Mesenchymal stem cell (in vitro differentiated cells and primary cell): ENCODE results near the gene CBLIF.

Experiments
- DNase-seq: peaks from one replicate; pipeline ENCODE4 v3.0.0-alpha.2; 2013
- H2AFZ ChIP-seq: one replicate; pipeline ENCODE4 v1.6.1; 2013; ENCODE audit warnings: low read depth, mild to moderate bottlenecking, control low read depth, inconsistent platforms, low read length, moderate library complexity
- H2AK5ac ChIP-seq: 2 replicates; pipeline ENCODE4 v1.6.1; 2013; ENCODE audit warnings: low read length, moderate library complexity, mild to moderate bottlenecking, inconsistent platforms; ENCODE audit not compliant: severe bottlenecking
- H2BK120ac ChIP-seq: one replicate; pipeline ENCODE4 v1.6.1; 2013; ENCODE audit warnings: low read depth, mild to moderate bottlenecking, inconsistent platforms, low read length, moderate library complexity
- H2BK12ac ChIP-seq, 2 experiments: one replicate each; pipeline ENCODE4 v1.6.1; 2013; ENCODE audit warnings: inconsistent platforms in 2 of 2, low read length in 2 of 2, mild to moderate bottlenecking in 2 of 2, moderate library complexity in 2 of 2, control low read depth in 1 of 2
- H2BK15ac ChIP-seq: one replicate; pipeline ENCODE4 v1.6.1; 2013; ENCODE audit warnings: mild to moderate bottlenecking, low read depth, inconsistent platforms; ENCODE audit not compliant: poor library complexity, severe bottlenecking
- H2BK5ac ChIP-seq: 2 replicates; pipeline ENCODE4 v1.6.1; 2013; ENCODE audit warnings: low read depth, mild to moderate bottlenecking, low read length, control low read depth, inconsistent platforms; ENCODE audit not compliant: poor library complexity, severe bottlenecking
- H3K14ac ChIP-seq, 2 experiments: one replicate each; pipeline ENCODE4 v1.6.1; 2013; ENCODE audit warnings: inconsistent platforms in 2 of 2, low read length in 2 of 2, control low read depth in 1 of 2, mild to moderate bottlenecking in 1 of 2, moderate library complexity in 1 of 2
- H3K18ac ChIP-seq, 2 experiments: one replicate each; pipeline ENCODE4 v1.6.1; 2013; ENCODE audit warnings: inconsistent platforms in 2 of 2, low read length in 2 of 2, control low read depth in 1 of 2, low read depth in 1 of 2, mild to moderate bottlenecking in 1 of 2
- H3K23ac ChIP-seq, 2 experiments: one replicate each; pipeline ENCODE4 v1.6.1; 2013; ENCODE audit warnings: inconsistent platforms in 2 of 2, low read length in 2 of 2, mild to moderate bottlenecking in 2 of 2, moderate library complexity in 2 of 2, control low read depth in 1 of 2
- H3K27ac ChIP-seq: 2 replicates; pipeline ENCODE4 v1.5.1; 2013; ENCODE audit warnings: mild to moderate bottlenecking, moderate library complexity, low read length, control low read depth, inconsistent platforms; ENCODE audit not compliant: poor library complexity, severe bottlenecking
- H3K27me3 ChIP-seq, 2 experiments: 2 replicates each; pipeline versions ENCODE4 v1.6.1 to v1.7.0; 2013; ENCODE audit warnings: low read length in 2 of 2, mild to moderate bottlenecking in 2 of 2, moderate library complexity in 2 of 2, control low read depth in 1 of 2, inconsistent platforms in 1 of 2; ENCODE audit not compliant: control insufficient read depth in 1 of 2, insufficient read depth in 1 of 2
- H3K36me3 ChIP-seq, 2 experiments: 2 replicates each; pipeline versions ENCODE4 v1.6.1 to v1.7.0; 2013; ENCODE audit warnings: low read length in 2 of 2, control low read depth in 1 of 2, inconsistent platforms in 1 of 2, low read depth in 1 of 2, mild to moderate bottlenecking in 1 of 2; ENCODE audit not compliant: insufficient read depth in 2 of 2, control insufficient read depth in 1 of 2
- H3K4ac ChIP-seq, 2 experiments: one replicate each; pipeline ENCODE4 v1.6.1; 2013; ENCODE audit warnings: inconsistent platforms in 2 of 2, low read length in 2 of 2, mild to moderate bottlenecking in 2 of 2, moderate library complexity in 2 of 2, control low read depth in 1 of 2, low read depth in 1 of 2
- H3K4me1 ChIP-seq: 2 replicates; pipeline ENCODE4 v1.6.1; 2013; ENCODE audit warnings: low read depth, low read length, control low read depth; ENCODE audit not compliant: control insufficient read depth, insufficient read depth
- H3K4me2 ChIP-seq: 2 replicates; pipeline ENCODE4 v1.6.1; 2013; ENCODE audit warnings: low read length, mild to moderate bottlenecking, inconsistent platforms; ENCODE audit not compliant: poor library complexity, severe bottlenecking
- H3K4me3 ChIP-seq, 2 experiments: 2 replicates each; pipeline versions ENCODE4 v1.5.1 to v1.7.0; 2013; ENCODE audit warnings: low read length in 2 of 2, mild to moderate bottlenecking in 2 of 2, control low read depth in 1 of 2, low read depth in 1 of 2; ENCODE audit not compliant: insufficient read depth in 1 of 2
- H3K79me1 ChIP-seq: replicated peaks from 2 replicates; pipeline ENCODE4 v1.6.1; 2013; ENCODE audit warnings: mild to moderate bottlenecking, control low read depth, low read length, inconsistent platforms; ENCODE audit not compliant: poor library complexity, severe bottlenecking
- H3K9ac ChIP-seq: 2 replicates; pipeline ENCODE4 v1.7.0; 2013; ENCODE audit warnings: mild to moderate bottlenecking, low read length, moderate library complexity
- H3K9me3 ChIP-seq: 2 replicates; pipeline ENCODE4 v1.7.0; 2013; ENCODE audit warnings: mild to moderate bottlenecking, low read length; ENCODE audit not compliant: control insufficient read depth
- H4K8ac ChIP-seq: one replicate; pipeline ENCODE4 v1.6.1; 2013; ENCODE audit warnings: inconsistent platforms, mild to moderate bottlenecking, low read length, moderate library complexity
- H4K91ac ChIP-seq: one replicate; pipeline ENCODE4 v1.6.1; 2013; ENCODE audit warnings: mild to moderate bottlenecking, low read length, inconsistent platforms
- WGBS: methylation state at CpG from one replicate; pipeline ENCODE4 v1.1.7; 2013; ENCODE audit warnings: mixed read lengths; 5-methylcytosine and 5-hydroxymethylcytosine counted together

Gene CBLIF

GRCh38 chr11:59883597-59883996 lies 38.3 kb upstream of the CBLIF start:
- Histone ChIP-seq H3K4me1 (no peaks in the 10 kb centered on the region), H3K4me3 (no peak overlapping the region), H2AK5ac (no peak overlapping the region), H4K91ac (no peak overlapping the region), H3K9ac (no peak overlapping the region), H3K14ac (no peak overlapping the region), H3K23ac (no peak overlapping the region), H2BK5ac (no peak overlapping the region), H2BK120ac (no peak overlapping the region), H3K9me3 (peaks cover 8% of the 10 kb centered on the region), H2AFZ (no peak overlapping the region), H3K4ac (no peak overlapping the region), H3K4me2 (no peak overlapping the region), H3K36me3 (no peaks in the 10 kb centered on the region), H2BK15ac (no peak overlapping the region), H3K18ac (no peak overlapping the region), H3K27ac (no peak overlapping the region), H3K79me1 (no peaks in the 10 kb centered on the region), H2BK12ac (no peak overlapping the region), H3K27me3 (no peaks in the 10 kb centered on the region), H4K8ac (no peak overlapping the region)
- WGBS = 88% methylated on average over 1 of the region's 1 CpG
- DNase-seq = no peak

DNA sequence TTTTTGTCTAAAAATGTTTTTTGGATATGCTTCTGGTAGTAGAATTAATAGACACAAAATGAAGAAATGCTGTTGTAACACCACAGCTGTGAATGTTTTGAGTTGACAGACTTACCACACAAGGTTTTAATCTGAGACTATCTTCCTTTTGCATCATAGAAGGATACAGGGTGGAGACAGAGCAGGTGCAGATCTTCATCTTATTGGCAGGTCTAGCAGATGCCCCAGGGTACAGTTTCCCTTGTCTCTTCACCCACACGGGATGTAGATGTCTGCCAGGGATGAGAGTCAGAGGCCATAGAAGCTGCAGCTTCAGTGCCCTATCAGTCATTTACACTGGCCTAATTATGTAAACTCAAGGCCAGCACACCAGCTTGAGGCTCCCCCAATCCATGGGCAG lies 34.3 kb upstream of the CBLIF start:
- Histone ChIP-seq H2BK15ac (no peak overlapping the region), H2BK120ac (no peak overlapping the region), H3K27me3 (no peaks in the 10 kb centered on the region), H3K27ac (no peak overlapping the region), H3K4me3 (no peak overlapping the region), H3K4me2 (no peak overlapping the region), H3K4ac (no peak overlapping the region), H4K91ac (no peak overlapping the region), H3K36me3 (no peaks in the 10 kb centered on the region), H2BK12ac (no peak overlapping the region), H3K4me1 (no peaks in the 10 kb centered on the region), H2BK5ac (no peak overlapping the region), H2AFZ (peak overlapping the region; percentile 27), H4K8ac (no peak overlapping the region), H3K18ac (no peak overlapping the region), H3K9me3 (no peaks in the 10 kb centered on the region), H3K79me1 (no peaks in the 10 kb centered on the region), H2AK5ac (no peak overlapping the region), H3K14ac (no peak overlapping the region), H3K23ac (no peak overlapping the region), H3K9ac (no peak overlapping the region)
- DNase-seq = no peak
- WGBS = 92% methylated on average over 1 of the region's 1 CpG

DNA sequence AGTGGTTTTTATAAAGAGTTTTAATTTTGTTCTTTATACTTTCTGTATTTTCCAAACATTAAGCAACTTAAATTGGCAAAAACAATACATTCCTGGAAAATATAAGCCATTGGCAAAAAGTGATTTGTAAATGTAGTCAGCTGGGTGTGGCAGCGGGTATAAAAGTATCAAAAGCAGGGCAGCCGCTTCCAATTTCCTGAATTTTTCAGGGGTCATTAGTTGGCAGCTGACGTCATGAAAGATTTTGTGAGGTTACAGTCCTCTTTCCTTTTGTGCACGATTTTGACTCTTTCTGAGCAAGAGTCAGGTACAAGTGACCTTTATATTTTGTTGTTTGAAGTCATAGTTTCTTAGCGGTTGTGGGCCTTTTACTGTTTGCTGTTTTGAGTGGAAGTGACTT lies 33.3 kb upstream of the CBLIF start, which contains the start of gene OOSP3:
OOSP3 (plus strand) TSS at position 208 of the 400 bp plus-strand sequence; CDS start at position 235, 27 bp downstream.
- Histone ChIP-seq H3K27me3 (no peaks in the 10 kb centered on the region), H3K36me3 (no peaks in the 10 kb centered on the region), H2BK15ac (no peak within 1 kb of the TSS), H3K27ac (no peak within 1 kb of the TSS), H3K14ac (no peak within 1 kb of the TSS), H2BK5ac (no peak within 1 kb of the TSS), H3K4ac (no peak within 1 kb of the TSS), H3K79me1 (no peaks in the 10 kb centered on the region), H3K23ac (no peak within 1 kb of the TSS), H3K9ac (no peak within 1 kb of the TSS), H3K18ac (no peak within 1 kb of the TSS), H2AK5ac (no peak within 1 kb of the TSS), H2AFZ (peak within 1 kb of the TSS; percentile 27), H2BK12ac (no peak within 1 kb of the TSS), H4K91ac (no peak within 1 kb of the TSS), H2BK120ac (no peak within 1 kb of the TSS), H3K9me3 (no peaks in the 10 kb centered on the region), H3K4me1 (no peaks in the 10 kb centered on the region), H3K4me2 (no peak within 1 kb of the TSS), H4K8ac (no peak within 1 kb of the TSS), H3K4me3 (no peak within 1 kb of the TSS)
- DNase-seq = no peak
- 79% methylated on average over 5 of the region's 5 CpGs for WGBS

DNA sequence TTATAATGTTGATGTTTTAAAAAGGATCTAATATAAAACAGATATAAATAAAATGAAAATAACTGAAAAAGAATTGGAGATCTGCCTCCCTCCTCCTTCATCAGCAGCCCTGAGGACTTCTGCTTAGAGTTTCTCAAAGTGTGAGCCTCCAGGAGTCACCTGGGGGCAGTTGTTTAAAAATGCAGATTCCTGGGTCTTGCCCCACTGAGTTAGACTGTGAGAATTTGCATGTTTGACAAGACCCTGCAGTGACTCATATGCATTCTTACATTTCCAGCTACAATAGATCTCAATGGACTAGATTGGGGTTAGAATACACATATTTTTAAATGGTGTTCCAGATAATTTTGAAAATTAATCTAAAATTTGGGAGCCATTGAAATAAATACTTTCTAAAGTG lies 32.5 kb upstream of the CBLIF start:
- H2BK15ac ChIP-seq = no peak overlapping the region
- no peaks in the 10 kb centered on the region for H3K36me3 ChIP-seq
- H3K14ac ChIP-seq = no peak overlapping the region
- H2BK5ac ChIP-seq = no peak overlapping the region
- H3K18ac ChIP-seq = no peak overlapping the region
- H2BK120ac ChIP-seq = no peak overlapping the region
- no peaks in the 10 kb centered on the region for H3K79me1 ChIP-seq
- H3K4ac ChIP-seq = no peak overlapping the region
- no peaks in the 10 kb centered on the region for H3K4me1 ChIP-seq
- no peak overlapping the region for H3K23ac ChIP-seq
- DNase-seq = no peak
- no peak overlapping the region for H2AK5ac ChIP-seq
- H3K27ac ChIP-seq = no peak overlapping the region
- H3K4me3 ChIP-seq = no peak overlapping the region
- no peak overlapping the region for H2BK12ac ChIP-seq
- H3K9ac ChIP-seq = no peak overlapping the region
- H2AFZ ChIP-seq = no peak overlapping the region
- no peak overlapping the region for H4K8ac ChIP-seq
- no peaks in the 10 kb centered on the region for H3K9me3 ChIP-seq
- H3K4me2 ChIP-seq = no peak overlapping the region
- no peak overlapping the region for H4K91ac ChIP-seq
- no peaks in the 10 kb centered on the region for H3K27me3 ChIP-seq
